ENCODE results near the gene OR13G1.
"Not testable (repeated sequence)": the region's sequence is repeated elsewhere in the genome, so short reads cannot be mapped to it uniquely, and the experiment has no call there.

The OR13G1 gene, protein sequence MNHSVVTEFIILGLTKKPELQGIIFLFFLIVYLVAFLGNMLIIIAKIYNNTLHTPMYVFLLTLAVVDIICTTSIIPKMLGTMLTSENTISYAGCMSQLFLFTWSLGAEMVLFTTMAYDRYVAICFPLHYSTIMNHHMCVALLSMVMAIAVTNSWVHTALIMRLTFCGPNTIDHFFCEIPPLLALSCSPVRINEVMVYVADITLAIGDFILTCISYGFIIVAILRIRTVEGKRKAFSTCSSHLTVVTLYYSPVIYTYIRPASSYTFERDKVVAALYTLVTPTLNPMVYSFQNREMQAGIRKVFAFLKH

DNA sequence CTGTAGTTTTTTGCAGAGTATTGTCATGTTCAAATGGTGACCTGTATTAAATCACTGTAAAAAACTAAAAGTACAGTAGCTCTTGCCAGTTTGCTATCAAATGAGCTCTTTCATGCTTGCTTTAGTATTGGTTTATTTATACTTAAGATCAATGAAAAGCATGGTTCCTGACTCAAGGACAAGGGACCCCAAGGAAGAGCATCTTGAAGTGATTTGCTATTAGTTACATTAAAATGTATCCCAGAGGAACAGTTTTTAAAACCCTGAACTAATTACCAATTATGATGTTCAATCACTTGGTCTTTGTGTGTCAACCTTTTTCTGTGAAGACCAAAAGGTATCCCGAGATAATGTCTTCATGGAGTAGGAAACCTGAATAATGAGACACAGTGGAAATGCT is at the start of gene OR13G1:
Gene OR13G1 (minus strand): TSS at position 101 of the 400 bp plus-strand sequence. CDS start 6,698 bp downstream, outside the sequence.
- DNase-seq (ENCODE audit: low read depth in 2 of 2) = no peak

DNA sequence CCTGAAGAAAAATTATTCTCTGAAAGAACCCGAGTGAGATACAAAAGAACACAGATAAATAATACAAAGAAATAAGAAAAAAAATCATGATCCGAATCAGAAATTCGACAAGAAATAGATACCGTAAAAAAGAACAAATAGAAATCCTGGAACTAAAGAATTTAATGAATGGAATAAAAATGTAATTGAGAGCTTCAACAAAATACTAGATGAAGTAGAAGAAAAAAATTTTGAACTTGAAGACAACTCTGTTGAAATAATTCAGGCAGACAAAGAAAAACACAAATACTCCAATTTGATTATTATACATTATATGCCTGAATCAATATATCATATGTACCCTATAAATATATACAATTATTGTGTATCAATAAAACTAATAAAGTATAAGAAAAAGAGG is 41.7 kb upstream of the OR13G1 start:
- DNase-seq (ENCODE audit: low read depth in 2 of 2) = no peak

DNA sequence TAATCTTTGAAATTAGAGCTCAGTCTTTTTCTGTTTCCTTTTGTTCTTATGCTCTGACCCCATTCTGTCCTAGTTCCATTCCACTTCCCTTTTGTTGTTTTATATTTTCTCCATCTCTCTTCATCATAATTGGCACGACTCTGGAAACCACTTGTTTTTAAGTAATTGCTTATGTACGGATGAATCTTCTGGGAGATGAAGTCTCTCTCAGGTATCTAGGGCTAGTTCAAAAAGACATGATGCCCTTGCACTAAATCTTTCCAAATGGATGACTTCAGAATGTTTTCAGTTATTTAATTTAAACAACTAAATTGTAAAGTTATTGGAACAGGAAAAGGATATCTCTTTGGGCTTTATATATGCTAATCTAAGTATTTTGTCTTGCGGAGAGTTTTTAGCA is 37.0 kb upstream of the OR13G1 start, which contains the start of gene OR6F1:
Gene OR6F1 (minus strand): TSS at position 101 of the 400 bp plus-strand sequence. CDS start 3,891 bp downstream, outside the sequence.
- no peak for DNase-seq (ENCODE audit: low read depth in 2 of 2)

DNA sequence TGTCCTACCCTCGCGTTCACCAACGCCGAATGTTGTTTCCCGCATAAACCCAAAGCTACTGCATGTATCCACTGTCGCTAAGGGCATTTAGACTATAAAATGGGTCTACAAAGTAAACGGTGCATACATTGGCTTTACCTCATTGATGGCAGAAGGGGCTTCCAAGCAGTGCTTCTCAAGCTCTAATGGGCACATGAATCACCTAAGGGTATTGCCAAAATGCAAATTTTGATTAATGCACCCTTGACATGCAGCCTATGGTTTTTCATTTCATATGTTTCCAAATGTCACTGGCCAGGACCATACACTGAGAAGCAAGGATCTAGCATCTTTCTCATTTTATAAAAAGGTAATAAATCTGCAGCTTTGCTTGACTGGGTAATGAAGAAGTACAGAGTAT is 34.2 kb upstream of the OR13G1 start:
- no peak for DNase-seq (ENCODE audit: low read depth in 2 of 2)

DNA sequence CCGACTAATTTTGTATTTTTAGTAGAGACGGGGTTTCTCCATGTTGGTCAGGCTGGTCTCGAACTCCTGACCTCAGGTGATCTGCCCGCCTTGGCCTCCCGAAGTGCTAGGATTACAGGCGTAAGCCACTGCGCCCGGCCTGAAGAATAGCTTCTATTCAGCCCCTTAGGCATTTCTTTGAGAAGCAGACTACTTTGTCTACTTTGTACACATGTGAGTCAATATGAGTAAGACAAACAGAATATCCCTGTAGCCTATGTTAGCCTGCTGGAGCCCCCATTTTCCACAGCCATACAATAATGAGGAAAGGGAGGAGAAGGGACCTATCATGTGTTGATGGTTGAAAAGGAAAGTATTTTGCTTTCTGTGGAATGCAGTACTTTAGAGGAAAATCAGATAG is 31.1 kb upstream of the OR13G1 start:
- not testable (repeated sequence) for DNase-seq (ENCODE audit: low read depth in 2 of 2)

DNA sequence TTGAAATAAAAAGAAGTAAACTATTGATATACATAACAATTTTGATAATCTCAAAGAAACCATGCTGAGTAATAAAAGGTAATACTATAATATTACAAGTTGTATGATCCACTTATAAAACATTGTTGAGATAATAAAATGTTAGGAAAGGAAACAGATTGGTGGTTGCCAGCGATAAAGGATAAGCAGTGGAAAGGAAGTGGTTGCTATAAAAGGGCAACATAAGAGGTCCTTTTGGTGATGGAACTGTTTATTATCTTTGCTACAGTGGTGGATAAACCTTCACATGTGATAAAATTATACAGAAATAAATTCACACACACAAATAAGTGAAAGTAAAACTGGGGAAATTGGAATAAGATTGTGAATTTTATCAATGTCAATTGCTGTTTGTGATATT is 21.8 kb upstream of the OR13G1 start:
- DNase-seq (ENCODE audit: low read depth in 2 of 2) = no peak

DNA sequence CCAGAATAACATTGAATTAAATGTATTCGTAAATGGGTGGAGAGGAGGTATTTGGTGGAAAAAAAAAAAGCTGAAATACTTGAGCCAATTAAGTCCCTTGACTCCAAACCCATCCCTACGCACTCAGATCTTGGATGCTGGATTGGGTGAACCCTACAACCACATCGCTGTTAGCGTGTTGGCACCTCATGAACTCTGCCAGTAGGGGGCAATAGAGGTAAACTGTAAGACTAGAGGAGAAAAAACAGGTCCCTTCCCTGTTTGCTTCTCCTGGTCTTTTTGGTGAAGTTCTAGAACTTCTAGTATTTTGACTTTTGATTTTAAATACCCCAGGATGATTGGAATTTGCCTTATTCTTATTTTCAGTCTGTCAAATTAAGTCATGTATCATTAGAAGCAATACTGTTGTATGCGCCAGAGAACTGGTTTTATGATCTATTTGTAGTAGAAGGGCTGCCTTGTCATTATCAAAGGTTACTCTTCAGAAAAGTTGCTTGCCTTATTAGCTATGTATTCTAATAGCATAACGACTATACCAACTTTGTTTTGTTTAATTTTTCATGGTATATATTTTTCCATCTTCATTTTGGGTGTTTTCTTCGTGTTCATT is 1.9 kb upstream of the OR13G1 start:
- no peak for DNase-seq (ENCODE audit: low read depth in 2 of 2)

DNA sequence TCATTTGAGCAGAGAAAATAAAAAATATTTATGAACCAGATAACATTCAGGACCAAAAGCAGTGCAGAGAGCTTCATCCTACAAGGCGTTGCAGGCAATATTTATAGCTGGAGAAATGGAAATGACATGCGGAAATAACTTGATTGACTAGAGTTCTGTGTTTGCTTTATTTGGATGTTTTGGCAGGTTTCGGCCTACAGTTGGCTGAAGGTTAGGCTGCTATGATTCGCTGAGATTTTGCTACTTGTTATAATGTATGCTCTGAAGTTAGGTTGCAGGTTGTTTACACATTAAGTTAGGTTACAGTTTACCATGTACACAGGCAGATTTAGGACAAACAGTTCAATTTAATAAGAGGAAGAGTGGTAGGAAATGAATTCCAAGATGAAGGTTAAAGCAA is 632 bp upstream of the OR13G1 start:
- DNase-seq (ENCODE audit: low read depth in 2 of 2) = no peak

DNA sequence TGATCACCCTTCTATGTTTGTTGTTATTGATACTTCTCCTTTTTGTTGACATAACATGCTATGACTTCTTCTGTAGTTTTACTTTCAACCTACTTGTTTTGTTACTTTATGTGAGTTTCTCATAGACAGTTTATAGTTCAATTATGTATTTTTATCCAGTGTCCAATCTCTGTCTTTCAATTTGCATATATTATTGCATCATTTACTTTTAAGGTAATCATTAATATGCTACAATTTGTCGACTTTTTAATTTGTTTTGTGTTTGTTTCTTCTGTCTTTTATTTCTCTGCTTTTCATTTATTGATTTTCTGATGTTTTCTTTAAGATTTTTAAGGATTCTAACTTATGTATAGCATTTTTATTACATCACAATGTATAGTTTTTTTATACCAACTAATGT is 10.3 kb downstream of the OR13G1 start:
- no peak for DNase-seq (ENCODE audit: low read depth in 2 of 2)

DNA sequence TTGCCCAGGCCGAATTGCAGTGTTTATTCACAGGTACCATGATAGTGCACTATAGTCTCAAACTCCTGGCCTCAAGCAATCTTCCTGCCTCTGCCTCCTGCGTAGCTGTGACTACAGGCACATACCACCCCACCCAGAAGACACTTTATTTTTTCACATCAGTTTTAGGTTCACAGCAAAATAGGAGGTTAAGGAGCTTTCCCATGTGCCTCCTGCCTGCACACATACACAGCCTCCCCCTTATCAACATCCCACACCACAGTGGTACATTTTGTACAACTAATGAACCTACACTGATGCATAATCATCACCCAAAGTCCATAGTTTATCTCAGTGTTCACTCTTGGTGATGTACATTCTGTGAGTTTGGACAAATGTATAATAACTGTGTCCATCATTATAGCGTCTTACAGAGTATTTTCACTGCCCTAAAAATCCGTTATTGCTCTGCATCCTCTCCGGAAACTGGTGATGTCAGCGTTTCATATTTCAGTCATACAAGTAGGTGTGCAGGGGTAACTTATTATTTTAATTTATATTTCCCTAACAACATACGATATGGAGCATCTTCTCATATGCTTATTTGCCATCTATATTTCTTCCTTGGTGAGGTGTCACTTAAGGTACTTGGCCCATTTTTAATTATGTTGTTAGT is 23.2 kb downstream of the OR13G1 start:
- DNase-seq (ENCODE audit: low read depth in 2 of 2) = no peak

DNA sequence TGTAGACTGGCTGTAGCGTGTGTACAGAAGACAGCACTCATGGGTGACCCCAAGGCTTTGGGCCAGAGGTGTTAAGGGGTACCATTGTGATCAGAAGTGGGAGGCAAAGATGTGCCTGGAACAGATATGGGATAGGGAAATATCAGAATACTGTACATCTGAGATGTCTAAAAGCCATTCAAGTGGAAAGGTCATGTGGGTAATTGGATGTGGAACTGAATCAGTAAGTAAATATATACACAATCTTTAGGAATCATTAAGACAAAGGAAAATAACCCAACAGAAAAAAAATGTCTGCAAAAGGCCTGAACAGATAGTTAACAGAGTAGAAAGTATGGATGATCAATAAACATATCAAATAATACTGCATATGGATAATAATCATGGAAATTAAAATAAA is 26.5 kb downstream of the OR13G1 start:
- no peak for DNase-seq (ENCODE audit: low read depth in 2 of 2)

DNA sequence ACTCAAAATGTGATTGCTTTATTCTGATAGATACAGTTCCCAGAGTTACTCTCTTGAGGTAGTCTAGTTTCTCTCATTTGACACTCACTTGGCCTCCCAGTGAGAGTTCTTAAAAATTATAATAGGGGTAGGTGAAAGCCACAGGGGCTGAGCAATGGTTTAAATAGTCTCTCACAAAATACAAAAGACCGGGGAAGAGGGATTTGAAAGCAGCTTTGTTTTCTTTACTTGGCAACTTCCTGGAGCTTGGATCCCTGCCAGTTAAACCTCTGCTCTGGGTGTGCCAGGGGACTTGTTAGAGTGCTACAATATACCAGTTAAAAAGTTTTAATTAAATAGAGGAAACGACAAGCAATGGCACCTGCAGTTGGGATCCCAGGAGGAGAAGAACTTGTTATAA is 31.7 kb downstream of the OR13G1 start:
- DNase-seq (ENCODE audit: low read depth in 2 of 2) = no peak

DNA sequence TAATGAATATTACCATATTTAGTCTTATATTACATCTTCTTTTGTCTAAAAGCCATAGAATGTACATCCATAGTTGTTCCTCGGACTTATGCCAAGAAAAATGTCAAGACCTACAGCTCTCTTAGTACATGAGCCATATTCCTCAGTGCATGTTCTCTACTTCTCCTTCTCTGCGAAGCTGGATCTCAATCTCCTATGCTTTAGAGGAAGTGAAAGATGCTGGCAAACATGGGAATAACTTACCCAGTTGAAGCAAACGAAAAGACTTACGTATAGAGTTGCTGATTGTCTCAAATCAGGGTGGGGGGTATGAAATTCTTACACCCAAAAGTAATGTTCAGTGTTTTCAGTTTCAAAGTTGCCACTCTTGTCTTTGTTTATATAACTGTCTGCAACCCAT is 32.7 kb downstream of the OR13G1 start:
- no peak for DNase-seq (ENCODE audit: low read depth in 2 of 2)

DNA sequence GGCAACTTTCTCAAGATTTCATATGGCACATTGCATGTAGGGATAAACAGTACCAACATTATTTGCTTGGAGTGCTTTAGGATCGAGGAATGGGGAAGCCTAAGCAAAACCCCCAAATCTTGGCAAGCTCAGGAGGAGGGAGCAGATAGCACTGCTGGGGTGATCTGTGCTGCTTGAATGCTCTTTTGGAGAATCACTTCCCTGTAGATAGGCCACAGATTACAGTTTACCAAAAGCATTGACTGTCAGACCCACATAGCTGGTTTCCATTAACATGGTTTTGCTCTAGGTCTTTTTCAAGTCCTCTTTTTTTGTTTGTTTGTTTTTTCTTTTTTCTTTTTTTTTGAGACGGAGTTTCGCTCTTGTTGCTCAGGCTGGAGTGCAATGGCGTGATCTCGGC is 36.8 kb downstream of the OR13G1 start:
- DNase-seq (ENCODE audit: low read depth in 2 of 2) = no peak

DNA sequence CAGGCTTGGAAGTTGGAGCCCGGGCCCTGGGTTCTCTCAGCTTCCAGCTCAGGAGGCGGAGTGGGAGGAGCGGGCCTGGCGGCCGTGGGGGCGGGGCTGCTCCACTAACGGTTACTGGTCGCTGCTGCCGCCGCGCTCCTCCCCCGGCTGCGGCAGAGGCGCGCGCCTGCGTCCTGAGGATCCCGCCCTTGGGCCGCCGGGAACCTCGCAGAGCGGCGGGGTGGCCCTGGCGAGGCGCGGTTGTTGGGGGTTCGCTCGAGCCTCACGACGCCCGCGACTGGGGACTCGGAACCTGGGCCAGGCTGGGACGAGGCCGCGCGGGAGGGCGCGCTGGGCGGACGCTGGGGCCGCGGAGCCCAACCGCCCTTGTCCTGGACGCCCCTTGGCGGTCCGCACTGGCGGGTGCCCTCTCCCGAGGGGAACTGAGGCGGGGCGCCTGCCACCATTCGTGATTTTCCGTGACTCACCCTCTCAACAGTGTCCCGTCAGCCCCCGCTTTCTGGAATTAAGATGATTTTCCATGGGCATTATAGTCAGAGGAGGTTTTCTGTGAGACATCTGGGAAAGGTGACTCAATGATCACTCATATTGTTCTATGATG is 40.1 kb downstream of the OR13G1 start:
- peak in 1 of 2 donors; percentile 7 for DNase-seq (ENCODE audit: low read depth in 2 of 2)

DNA sequence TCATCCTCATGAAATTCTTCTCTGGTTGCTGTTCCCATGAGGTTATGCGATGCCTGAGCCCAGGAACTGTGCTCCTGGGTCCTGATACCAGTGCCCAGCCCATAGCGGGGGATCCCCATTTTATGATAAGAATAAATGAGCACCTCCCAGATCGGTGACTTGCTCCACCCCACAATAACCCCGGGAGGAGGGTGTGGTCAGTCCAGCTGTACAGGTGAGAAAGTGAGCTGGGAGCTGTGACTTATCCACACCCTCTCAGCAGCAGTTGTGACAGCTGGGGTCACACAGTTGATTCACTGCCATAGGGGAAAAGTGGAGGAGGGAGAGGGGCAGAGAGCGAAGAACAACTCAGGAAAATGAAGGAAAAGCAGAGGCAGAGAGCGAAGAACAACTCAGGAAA is 40.8 kb downstream of the OR13G1 start:
- DNase-seq (ENCODE audit: low read depth in 2 of 2) = no peak

DNA sequence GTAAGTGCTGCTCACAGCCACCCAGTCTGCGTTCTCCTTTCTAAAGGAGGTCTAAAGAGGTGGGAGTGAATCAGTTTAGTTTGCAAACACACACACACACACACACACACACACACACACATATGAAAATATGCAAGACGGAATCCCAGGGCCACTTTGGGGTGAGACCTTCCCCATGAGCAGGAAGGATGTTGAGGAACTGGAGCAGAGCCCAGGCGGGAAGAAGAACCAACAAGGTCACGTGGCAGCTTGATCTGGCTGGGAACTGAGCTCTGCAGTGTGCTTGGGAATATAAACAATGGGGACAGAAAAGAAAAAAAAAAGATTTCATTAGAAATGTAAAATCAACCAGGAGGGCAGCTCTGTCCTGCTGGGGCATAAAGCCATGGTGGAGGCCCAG is 41.5 kb downstream of the OR13G1 start:
- no peak for DNase-seq (ENCODE audit: low read depth in 2 of 2)

DNA sequence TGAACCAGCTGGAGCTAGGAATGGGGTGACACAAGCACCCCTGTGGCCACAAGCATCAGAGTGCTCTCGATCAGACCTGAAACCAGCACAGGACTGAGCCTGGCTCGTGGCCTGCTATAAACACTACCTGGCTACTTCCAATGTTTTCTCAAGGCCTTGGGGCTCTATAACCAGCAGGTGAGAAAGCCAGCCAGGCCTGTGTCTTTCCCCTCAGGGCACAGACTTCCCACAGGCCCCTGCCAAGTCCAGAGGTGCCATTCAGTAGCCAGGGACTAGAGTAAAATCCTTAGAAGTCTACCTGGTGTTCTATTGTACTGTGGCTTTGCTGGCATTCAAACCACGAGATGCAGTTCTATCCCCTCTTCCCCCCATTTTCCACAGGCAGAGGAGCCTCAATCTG is 51.6 kb downstream of the OR13G1 start:
- no peak for DNase-seq (ENCODE audit: low read depth in 2 of 2)

Data from stimulated activated CD8-positive, alpha-beta memory T cell treated with anti-CD3 and anti-CD28 coated beads, Interleukin-15, amount 100 ng/mL, for 4 hours (primary cell).